CD4-positive, alpha-beta T cell (primary cell): Measurements from ENCODE around the gene FAM3D. TPM values are rescaled to one million over a fixed set of nuclear protein-coding genes. Genes with fewer than 3 reads are reported as not detected.

Experiments
- ATAC-seq: fragments of 200-7000 bp; cut with Tn5 transposase; one replicate; pipeline ENCODE4 v1.10.0; 2022; ENCODE audit warnings: mild to moderate bottlenecking; ENCODE audit not compliant: poor library complexity
- CTCF ChIA-PET: fragments of 350-600 bp; sonication (Branson Sonifier 250); formaldehyde crosslinking; loops from one replicate; lab custom pipeline; 2021; ENCODE audit warnings: antibody characterized with exemption, inconsistent platforms; lab: Charles Lee
- POLR2A ChIA-PET: fragments of 350-600 bp; sonication (Branson Sonifier 250); formaldehyde crosslinking; loops from one replicate; lab custom pipeline; 2021; ENCODE audit warnings: antibody characterized with exemption, inconsistent platforms; lab: Charles Lee
- DNase-seq, 14 experiments: peaks; one replicate each; pipeline ENCODE4 v3.0.0-alpha.2; 2013 to 2020; ENCODE audit warnings: mixed read lengths in 2 of 14
- H3K27ac ChIP-seq, 2 donors: one replicate each; pipeline versions ENCODE4 v1.5.1 to v1.7.0; 2013; ENCODE audit warnings: low read length in 2 of 2, low read depth in 1 of 2, mild to moderate bottlenecking in 1 of 2
- H3K27me3 ChIP-seq, 2 experiments: 1 replicate in 1 of 2; 2 replicates in 1 of 2; pipeline versions ENCODE4 v1.6.1 to v1.7.0; 2013; ENCODE audit warnings: low read length in 2 of 2, control low read depth in 1 of 2, mild to moderate bottlenecking in 1 of 2, moderate library complexity in 1 of 2; ENCODE audit not compliant: insufficient read depth in 2 of 2, control insufficient read depth in 1 of 2
- H3K36me3 ChIP-seq: one replicate; pipeline ENCODE4 v1.6.1; 2013; ENCODE audit warnings: low read length, control low read depth; ENCODE audit not compliant: insufficient read depth
- H3K4me1 ChIP-seq: one replicate; pipeline ENCODE4 v1.6.1; 2013; ENCODE audit warnings: low read length, control low read depth; ENCODE audit not compliant: insufficient read depth
- H3K4me3 ChIP-seq: one replicate; pipeline ENCODE4 v1.5.1; 2013; ENCODE audit warnings: mild to moderate bottlenecking, low read length, moderate library complexity
- H3K9me3 ChIP-seq, 2 experiments: 1 replicate in 1 of 2; 2 replicates in 1 of 2; pipeline versions ENCODE4 v1.6.1 to v1.7.0; 2013; ENCODE audit warnings: low read length in 2 of 2, mild to moderate bottlenecking in 2 of 2, control low read depth in 1 of 2, moderate library complexity in 1 of 2; ENCODE audit not compliant: control insufficient read depth in 1 of 2, insufficient read depth in 1 of 2
- H3K27ac Mint-ChIP-seq: one replicate; pipeline ENCODE4 v1.8.0; 2020; ENCODE audit warnings: mixed read lengths
- H3K27me3 Mint-ChIP-seq: one replicate; pipeline ENCODE4 v1.8.0; 2021; ENCODE audit warnings: mixed read lengths
- H3K36me3 Mint-ChIP-seq: one replicate; pipeline ENCODE4 v1.8.0; 2021; ENCODE audit warnings: low read depth, mixed read lengths
- H3K4me1 Mint-ChIP-seq: one replicate; pipeline ENCODE4 v1.8.0; 2021; ENCODE audit warnings: low read depth, mixed read lengths
- H3K4me3 Mint-ChIP-seq: one replicate; pipeline ENCODE4 v1.8.0; 2020; ENCODE audit warnings: mild to moderate bottlenecking, mixed read lengths
- H3K9me3 Mint-ChIP-seq: one replicate; pipeline ENCODE4 v1.8.0; 2020; ENCODE audit warnings: mixed read lengths
- CTCF ChIP-seq: fragments of 200-600 bp; IDR thresholded peaks from one replicate; pipeline ENCODE4 v1.8.0; 2022; ENCODE audit warnings: antibody characterized with exemption, mild to moderate bottlenecking
- intact Hi-C, 2 experiments: fragments of 100-400 bp; cut with DNase I in 1 of 2; cut with micrococcal nuclease in 1 of 2; formaldehyde crosslinking; loops; one replicate each; pipeline versions ENCODE4 v1.15.1 to v1.9.0; 2023 to 2025; cut with DNase I, micrococcal nuclease
- total RNA-seq, 174 experiments: library from RNA in 2 of 174; stranded (reverse) in 2 of 174; gene quantifications; one replicate each; pipeline ENCODE4 v1.2.3 and lab custom pipeline; 2021 to 2026

FAM3D gene
- total RNA-seq, 2 experiments from 2014 or later = not detected

GRCh38 chr3:58597770-58598310 lies 68.7 kb downstream of the FAM3D start:
- Histone ChIP-seq H3K27ac (no peak overlapping the region), H3K27me3 (peaks cover 0 to 5% of the 10 kb centered on the region in 2 experiments), H3K36me3 (no peaks in the 10 kb centered on the region), H3K9me3 (no peaks in the 10 kb centered on the region), H3K4me3 (no peak overlapping the region), H3K4me1 (no peaks in the 10 kb centered on the region)
- intact Hi-C loops = no loop called here
- POLR2A ChIA-PET = no interaction called here
- Mint-ChIP-seq H3K36me3 (no peaks in the 10 kb centered on the region), H3K9me3 (no peaks in the 10 kb centered on the region), H3K4me1 (no peaks in the 10 kb centered on the region), H3K27ac (no peak overlapping the region), H3K4me3 (no peak overlapping the region), H3K27me3 (peaks cover 5% of the 10 kb centered on the region)
- TF ChIP-seq CTCF = no peak
- CTCF ChIA-PET = no interaction called here
- ATAC-seq (no peak), DNase-seq (no peak)

- Histone ChIP-seq H3K4me3 (no peak overlapping the region), H3K9me3 (no peaks in the 10 kb centered on the region), H3K27me3 (peaks cover 0 to 5% of the 10 kb centered on the region in 2 experiments), H3K27ac (no peak overlapping the region), H3K4me1 (no peaks in the 10 kb centered on the region), H3K36me3 (no peaks in the 10 kb centered on the region)
- H3K27ac Mint-ChIP-seq = no peak overlapping the region
- no peak for ATAC-seq
- H3K4me1 Mint-ChIP-seq = no peaks in the 10 kb centered on the region
- H3K9me3 Mint-ChIP-seq = no peaks in the 10 kb centered on the region
- CTCF ChIA-PET = no interaction called here
- TF ChIP-seq CTCF = no peak
- H3K27me3 Mint-ChIP-seq = peaks cover 5% of the 10 kb centered on the region
- no peak for DNase-seq
- H3K36me3 Mint-ChIP-seq = no peaks in the 10 kb centered on the region
- intact Hi-C loops = no loop called here
- POLR2A ChIA-PET = no interaction called here
- no peak overlapping the region for H3K4me3 Mint-ChIP-seq
Measured at GRCh38 chr3:58596834-58597518, 69.6 kb downstream of the FAM3D start.

- ChIA-PET POLR2A (no interaction called here), CTCF (no interaction called here)
- Mint-ChIP-seq H3K4me1 (no peaks in the 10 kb centered on the region), H3K9me3 (no peaks in the 10 kb centered on the region), H3K27ac (no peak overlapping the region), H3K4me3 (no peak overlapping the region), H3K27me3 (peaks cover 10% of the 10 kb centered on the region), H3K36me3 (no peaks in the 10 kb centered on the region)
- Histone ChIP-seq H3K4me1 (no peaks in the 10 kb centered on the region), H3K9me3 (no peaks in the 10 kb centered on the region), H3K36me3 (no peaks in the 10 kb centered on the region), H3K27ac (no peak overlapping the region), H3K27me3 (peaks cover under 1 to 2% of the 10 kb centered on the region in 2 experiments), H3K4me3 (no peak overlapping the region)
- no peak for DNase-seq
- intact Hi-C loops = no loop called here
- no peak for ATAC-seq
- no peak for TF ChIP-seq CTCF
Measured at GRCh38 chr3:58594117-58594516, 72.5 kb downstream of the FAM3D start.
